Measurements from ENCODE around the gene BCLAF1.

- TF ChIP-seq CTCF (conservative IDR thresholded peaks at IDR 0.05 in 1 of 2, IDR thresholded peaks at IDR 0.05 in 1 of 2; ENCODE audit: extremely low read depth in 1 of 2, insufficient read depth in 1 of 2, low read depth in 1 of 2, low read length in 2 of 2) (no peak), EZH2 (IDR thresholded peaks at IDR 0.05; ENCODE audit: borderline replicate concordance, low read length) (no peak)
Observed at GRCh38 chr6:136330634-136331033, 41.0 kb upstream of the BCLAF1 start.
